ENCODE measurements around the gene TYW5. TPM values are rescaled to one million over a fixed set of nuclear protein-coding genes. Genes with fewer than 3 reads are reported as not detected.

Gene TYW5
- total and polyA plus RNA-seq, 2 of the 13 experiments (the other 11 are each of a cell fraction or from before 2014, with no cell fraction given) = 8.3 to 14.6 TPM

DNA sequence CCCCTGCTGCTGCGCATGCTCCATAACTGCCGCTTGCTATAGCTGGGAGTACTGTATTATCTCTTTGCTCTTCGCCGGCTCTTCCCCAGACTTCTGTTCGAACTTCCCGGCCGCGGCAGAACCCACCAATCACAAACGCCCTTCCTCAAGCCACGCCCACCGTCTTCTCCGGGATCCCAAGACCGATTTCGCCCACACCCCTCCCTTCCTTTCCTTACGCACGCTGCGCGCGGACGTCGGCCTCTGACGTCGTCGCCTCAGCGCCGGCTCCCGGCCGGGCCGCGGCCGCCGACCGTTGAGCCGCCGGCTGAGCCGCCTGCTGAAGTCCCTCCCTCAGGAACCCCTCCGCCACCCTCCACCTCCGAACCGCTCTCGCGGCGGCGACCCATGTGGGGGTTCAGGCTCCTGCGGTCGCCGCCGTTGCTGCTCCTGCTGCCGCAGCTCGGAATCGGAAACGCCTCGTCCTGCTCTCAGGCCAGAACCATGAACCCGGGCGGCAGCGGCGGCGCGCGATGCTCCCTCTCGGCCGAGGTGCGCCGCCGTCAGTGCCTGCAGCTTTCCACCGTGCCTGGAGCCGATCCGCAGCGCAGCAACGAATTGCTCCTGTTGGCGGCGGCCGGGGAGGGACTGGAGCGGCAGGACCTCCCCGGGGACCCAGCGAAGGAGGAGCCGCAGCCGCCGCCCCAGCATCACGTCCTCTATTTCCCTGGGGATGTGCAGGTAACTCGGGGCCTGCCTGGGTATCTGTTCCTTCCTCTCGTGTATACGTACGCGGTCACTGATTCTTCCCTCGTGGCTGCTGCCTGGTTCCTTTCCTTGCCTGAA, 44.0 kb downstream of the TYW5 start, which contains the start of gene C2orf69 (continued):
- TF ChIP-seq GTF3A (CRISPR knock-in tag; conservative IDR thresholded peaks at IDR 0.05) (no peak), ZNF558 (CRISPR knock-in tag; IDR thresholded peaks at IDR 0.05; ENCODE audit: borderline replicate concordance) (no peak), ZXDC (CRISPR knock-in tag; IDR thresholded peaks at IDR 0.05) (no peak), NFKB2 (CRISPR knock-in tag; IDR thresholded peaks at IDR 0.05; ENCODE audit: borderline replicate concordance) (peak; percentile 90; the same call in 1 of the 2 replicates), SOX13 (IDR thresholded peaks at IDR 0.05) (no peak), SOX13 (CRISPR knock-in tag; conservative IDR thresholded peaks at IDR 0.05 in 1 of 2, IDR thresholded peaks at IDR 0.05 in 1 of 2) (no peak; a peak in 1 of 4 replicates), ZNF138 (CRISPR knock-in tag; IDR thresholded peaks at IDR 0.05; ENCODE audit: low read depth) (peak; percentile 40; the same call in 1 of the 2 replicates), ZSCAN12 (CRISPR knock-in tag; IDR thresholded peaks at IDR 0.05) (no peak), ZMYM2 (CRISPR knock-in tag; IDR thresholded peaks at IDR 0.05) (no peak), SPEN (CRISPR knock-in tag; IDR thresholded peaks at IDR 0.05; ENCODE audit: low read depth) (peak; percentile 87), DR1 (CRISPR knock-in tag; IDR thresholded peaks at IDR 0.05) (peak; percentile 78), ZFP1 (CRISPR knock-in tag; IDR thresholded peaks at IDR 0.05) (no peak; the same call in 1 of the 2 replicates), ARID2 (CRISPR knock-in tag; IDR thresholded peaks at IDR 0.05; ENCODE audit: borderline replicate concordance) (peak; percentile 96), ZNF749 (CRISPR knock-in tag; IDR thresholded peaks at IDR 0.05; ENCODE audit: borderline replicate concordance) (peak; percentile 68; the same call in 1 of the 2 replicates), ZNF703 (CRISPR knock-in tag; IDR thresholded peaks at IDR 0.05; ENCODE audit: borderline replicate concordance) (peak; percentile 71; the same call in 1 of the 2 replicates)
- TF ChIP-seq, protein P1, sequence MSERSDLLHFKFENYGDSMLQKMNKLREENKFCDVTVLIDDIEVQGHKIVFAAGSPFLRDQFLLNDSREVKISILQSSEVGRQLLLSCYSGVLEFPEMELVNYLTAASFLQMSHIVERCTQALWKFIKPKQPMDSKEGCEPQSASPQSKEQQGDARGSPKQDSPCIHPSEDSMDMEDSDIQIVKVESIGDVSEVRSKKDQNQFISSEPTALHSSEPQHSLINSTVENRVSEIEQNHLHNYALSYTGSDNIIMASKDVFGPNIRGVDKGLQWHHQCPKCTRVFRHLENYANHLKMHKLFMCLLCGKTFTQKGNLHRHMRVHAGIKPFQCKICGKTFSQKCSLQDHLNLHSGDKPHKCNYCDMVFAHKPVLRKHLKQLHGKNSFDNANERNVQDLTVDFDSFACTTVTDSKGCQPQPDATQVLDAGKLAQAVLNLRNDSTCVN (CRISPR knock-in tag; IDR thresholded peaks at IDR 0.05; ENCODE audit: borderline replicate concordance) = peak; percentile 81
- TF ChIP-seq, protein P2, sequence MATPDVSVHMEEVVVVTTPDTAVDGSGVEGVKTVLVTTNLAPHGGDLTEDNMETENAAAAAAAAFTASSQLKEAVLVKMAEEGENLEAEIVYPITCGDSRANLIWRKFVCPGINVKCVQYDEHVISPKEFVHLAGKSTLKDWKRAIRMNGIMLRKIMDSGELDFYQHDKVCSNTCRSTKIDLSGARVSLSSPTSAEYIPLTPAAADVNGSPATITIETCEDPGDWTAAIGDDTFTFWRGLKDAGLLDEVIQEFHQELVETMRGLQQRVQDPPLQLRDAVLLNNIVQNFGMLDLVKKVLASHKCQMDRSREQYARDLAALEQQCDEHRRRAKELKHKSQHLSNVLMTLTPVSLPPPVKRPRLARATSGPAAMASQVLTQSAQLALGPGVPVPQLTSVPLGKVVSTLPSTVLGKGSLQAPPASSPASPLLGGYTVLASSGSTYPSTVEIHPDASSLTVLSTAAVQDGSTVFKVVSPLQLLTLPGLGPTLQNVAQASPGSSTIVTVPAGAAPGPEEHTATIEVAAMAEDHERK (CRISPR knock-in tag; IDR thresholded peaks at IDR 0.05; ENCODE audit: low read depth) = peak; percentile 97
- TF ChIP-seq, protein P3, sequence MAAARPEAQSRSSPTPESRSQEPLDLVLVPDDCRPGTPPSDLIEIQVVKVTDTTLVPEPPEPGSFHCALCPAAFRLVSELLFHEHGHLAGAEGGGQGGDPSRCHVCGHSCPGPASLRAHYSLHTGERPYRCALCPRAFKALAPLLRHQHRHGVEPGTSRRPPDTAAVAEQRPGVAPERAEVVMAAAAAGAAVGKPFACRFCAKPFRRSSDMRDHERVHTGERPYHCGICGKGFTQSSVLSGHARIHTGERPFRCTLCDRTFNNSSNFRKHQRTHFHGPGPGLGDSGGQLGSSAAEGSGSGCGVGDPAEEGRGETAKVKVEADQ (CRISPR knock-in tag; IDR thresholded peaks at IDR 0.05; ENCODE audit: borderline replicate concordance) = peak; percentile 93; the same call in 1 of the 2 replicates
- TF ChIP-seq, protein P4, sequence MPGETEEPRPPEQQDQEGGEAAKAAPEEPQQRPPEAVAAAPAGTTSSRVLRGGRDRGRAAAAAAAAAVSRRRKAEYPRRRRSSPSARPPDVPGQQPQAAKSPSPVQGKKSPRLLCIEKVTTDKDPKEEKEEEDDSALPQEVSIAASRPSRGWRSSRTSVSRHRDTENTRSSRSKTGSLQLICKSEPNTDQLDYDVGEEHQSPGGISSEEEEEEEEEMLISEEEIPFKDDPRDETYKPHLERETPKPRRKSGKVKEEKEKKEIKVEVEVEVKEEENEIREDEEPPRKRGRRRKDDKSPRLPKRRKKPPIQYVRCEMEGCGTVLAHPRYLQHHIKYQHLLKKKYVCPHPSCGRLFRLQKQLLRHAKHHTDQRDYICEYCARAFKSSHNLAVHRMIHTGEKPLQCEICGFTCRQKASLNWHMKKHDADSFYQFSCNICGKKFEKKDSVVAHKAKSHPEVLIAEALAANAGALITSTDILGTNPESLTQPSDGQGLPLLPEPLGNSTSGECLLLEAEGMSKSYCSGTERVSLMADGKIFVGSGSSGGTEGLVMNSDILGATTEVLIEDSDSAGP (CRISPR knock-in tag; IDR thresholded peaks at IDR 0.05; ENCODE audit: borderline replicate concordance) = peak; percentile 97
